H1 (cell line): ENCODE data around the gene USP49.

Experiments
- EP300 ChIP-seq, 2 experiments: IDR thresholded peaks; 1 replicate in 1 of 2; 2 replicates in 1 of 2; pipeline ENCODE4 v1.6.1; 2011 to 2012; ENCODE audit warnings: low read depth in 2 of 2, low read length in 2 of 2, mild to moderate bottlenecking in 2 of 2, borderline replicate concordance in 1 of 2, inconsistent platforms in 1 of 2, moderate library complexity in 1 of 2
- TF ChIP-seq, protein P1 (sequence below), 3 experiments: IDR thresholded peaks; 1 replicate in 2 of 3; 2 replicates in 1 of 3; pipeline versions ENCODE4 v1.5.1 to v1.6.1; 2011; ENCODE audit warnings: low read length in 3 of 3, mild to moderate bottlenecking in 3 of 3, inconsistent platforms in 2 of 3, low read depth in 1 of 3, moderate library complexity in 1 of 3; ENCODE audit not compliant: insufficient read depth in 1 of 3; ENCODE audit errors: control extremely low read depth in 1 of 3

- TF ChIP-seq, protein P1, sequence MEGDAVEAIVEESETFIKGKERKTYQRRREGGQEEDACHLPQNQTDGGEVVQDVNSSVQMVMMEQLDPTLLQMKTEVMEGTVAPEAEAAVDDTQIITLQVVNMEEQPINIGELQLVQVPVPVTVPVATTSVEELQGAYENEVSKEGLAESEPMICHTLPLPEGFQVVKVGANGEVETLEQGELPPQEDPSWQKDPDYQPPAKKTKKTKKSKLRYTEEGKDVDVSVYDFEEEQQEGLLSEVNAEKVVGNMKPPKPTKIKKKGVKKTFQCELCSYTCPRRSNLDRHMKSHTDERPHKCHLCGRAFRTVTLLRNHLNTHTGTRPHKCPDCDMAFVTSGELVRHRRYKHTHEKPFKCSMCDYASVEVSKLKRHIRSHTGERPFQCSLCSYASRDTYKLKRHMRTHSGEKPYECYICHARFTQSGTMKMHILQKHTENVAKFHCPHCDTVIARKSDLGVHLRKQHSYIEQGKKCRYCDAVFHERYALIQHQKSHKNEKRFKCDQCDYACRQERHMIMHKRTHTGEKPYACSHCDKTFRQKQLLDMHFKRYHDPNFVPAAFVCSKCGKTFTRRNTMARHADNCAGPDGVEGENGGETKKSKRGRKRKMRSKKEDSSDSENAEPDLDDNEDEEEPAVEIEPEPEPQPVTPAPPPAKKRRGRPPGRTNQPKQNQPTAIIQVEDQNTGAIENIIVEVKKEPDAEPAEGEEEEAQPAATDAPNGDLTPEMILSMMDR (IDR thresholded peaks at IDR 0.05; ENCODE audit: control extremely low read depth in 1 of 3, insufficient read depth in 1 of 3, low read depth in 1 of 3, low read length in 3 of 3) = peak; percentile 25 to 56 (median 44)
- TF ChIP-seq EP300 (IDR thresholded peaks at IDR 0.05; ENCODE audit: borderline replicate concordance in 1 of 2, low read depth in 2 of 2, low read length in 2 of 2) = no peak
Observed at GRCh38 chr6:41901882-41902519, 6.8 kb upstream of the USP49 start.
